Kidney capillary endothelial cell (primary cell): Measurements from ENCODE around the gene RNPEPL1.

Source experiments
- DNase-seq: peaks from one replicate; pipeline ENCODE4 v3.0.0-alpha.2; 2018; ENCODE audit warnings: low spot score

The RNPEPL1 gene

GRCh38 chr2:240624950-240625621 is 56.8 kb downstream of the RNPEPL1 start, which contains the start of gene GPR35:
Gene GPR35, plus strand, starts transcription at chr2:240625480. Its CDS starts 4,473 bp downstream, at chr2:240629953.
- no peak for DNase-seq

DNA sequence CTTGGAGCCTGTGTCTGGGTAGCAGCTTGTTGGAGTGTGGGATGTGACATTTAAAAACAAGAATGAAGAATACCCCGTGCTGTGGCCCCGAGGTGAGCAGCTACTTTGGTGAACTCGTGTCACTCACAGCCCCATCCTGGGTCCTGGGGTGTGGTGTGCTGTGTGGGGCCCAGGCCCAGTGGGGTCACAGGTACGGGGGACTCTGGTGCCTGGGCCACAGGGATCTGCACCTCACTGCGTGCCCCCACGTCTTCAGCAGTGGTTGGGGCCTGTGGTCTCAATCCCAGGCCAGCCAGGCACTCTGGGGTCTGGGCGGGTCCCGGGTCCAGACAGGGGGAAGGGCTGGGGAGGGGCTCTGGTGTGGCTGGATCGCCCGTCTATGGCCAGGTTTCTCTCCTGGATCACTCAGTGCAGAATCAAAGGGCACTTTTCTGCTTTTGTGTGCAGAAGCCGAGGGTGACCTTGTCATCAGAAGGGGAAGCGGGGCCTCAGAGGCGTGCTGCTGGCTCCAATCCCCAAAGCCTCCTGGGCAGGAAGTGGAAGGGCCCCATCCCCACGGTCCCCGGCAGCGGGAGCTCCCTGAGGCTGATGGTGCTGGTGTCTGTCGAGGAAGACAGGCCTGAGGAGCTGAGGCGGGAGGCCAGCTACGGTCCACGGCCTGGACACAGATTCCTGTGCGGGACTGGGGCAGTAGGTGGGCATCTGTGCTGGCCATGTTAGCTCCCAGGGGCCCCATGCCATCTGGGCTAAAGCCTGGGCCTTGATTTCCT is 58.4 kb downstream of the RNPEPL1 start:
- no peak for DNase-seq

- DNase-seq: no peak
These were observed 59.6 kb downstream of the RNPEPL1 start for GRCh38 chr2:240627736-240628506.

GRCh38 chr2:240628507-240628807 is 60.2 kb downstream of the RNPEPL1 start:
- no peak for DNase-seq

GRCh38 chr2:240628808-240629618 is 60.7 kb downstream of the RNPEPL1 start:
- no peak for DNase-seq

- no peak for DNase-seq
These were observed 61.3 kb downstream of the RNPEPL1 start for GRCh38 chr2:240629619-240629967.

GRCh38 chr2:240629968-240630770 is 61.9 kb downstream of the RNPEPL1 start:
- no peak for DNase-seq
